Glomerular endothelial cell (primary cell): Measurements from ENCODE around the gene SLC13A5. TPM values are rescaled to one million over a fixed set of nuclear protein-coding genes. Genes with fewer than 3 reads are reported as not detected.

Experiments
- DNase-seq: peaks from one replicate; pipeline ENCODE4 v3.0.0-alpha.2; 2011; ENCODE audit warnings: low read depth, low spot score; ENCODE audit errors: extremely low read depth
- total RNA-seq: library from RNA; depleted of rRNA; stranded (reverse); fragments of >200 nt; gene quantifications from 2 replicates; pipeline ENCODE4 v1.2.3, GENCODE V29; 2015

Gene SLC13A5
- total RNA-seq, 1 donor from 2014 or later: not detected

DNA sequence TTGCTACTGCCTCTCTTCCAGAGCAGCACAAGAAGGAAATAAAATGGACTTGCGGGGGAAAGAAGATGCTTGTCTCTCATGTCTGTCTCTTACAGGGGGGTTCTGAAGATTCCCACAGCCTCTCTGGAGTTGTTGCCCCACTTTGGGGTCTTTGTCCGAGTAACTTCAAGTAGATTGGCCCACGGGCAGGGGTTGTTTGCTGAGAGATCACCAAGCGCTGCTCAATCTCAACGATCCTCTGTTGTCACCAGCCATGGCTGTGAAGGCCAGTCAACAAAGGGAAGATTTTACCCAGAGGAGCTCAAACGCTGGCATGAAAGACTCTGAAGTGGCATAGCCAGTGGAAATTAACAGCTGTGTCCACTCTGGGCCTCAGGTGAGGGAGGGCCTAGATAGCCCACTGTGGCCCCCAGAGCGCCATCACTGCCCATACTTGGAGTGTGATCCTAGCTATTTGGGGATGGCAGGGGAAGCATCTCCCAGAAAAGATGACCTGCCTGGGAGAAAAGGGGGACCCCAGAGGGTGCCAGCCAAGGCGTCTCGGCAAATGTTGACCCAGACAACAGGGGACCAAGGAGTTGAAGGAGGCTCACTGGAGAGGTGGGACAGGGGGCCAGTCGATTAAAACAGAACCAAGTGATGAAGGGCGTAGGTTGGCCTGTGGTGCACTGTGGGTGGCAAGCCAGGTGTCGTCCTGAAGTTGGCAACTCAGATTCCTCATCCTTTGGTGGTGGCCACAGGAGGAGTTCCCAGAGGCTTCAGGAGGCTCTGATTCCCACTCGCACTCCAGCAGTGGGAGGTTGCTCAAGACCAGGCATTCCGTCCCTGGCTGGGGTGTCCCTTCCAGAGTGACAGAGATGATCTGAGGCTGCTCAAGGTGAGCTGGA, 28.0 kb downstream of the SLC13A5 start:
- no peak for DNase-seq

DNA sequence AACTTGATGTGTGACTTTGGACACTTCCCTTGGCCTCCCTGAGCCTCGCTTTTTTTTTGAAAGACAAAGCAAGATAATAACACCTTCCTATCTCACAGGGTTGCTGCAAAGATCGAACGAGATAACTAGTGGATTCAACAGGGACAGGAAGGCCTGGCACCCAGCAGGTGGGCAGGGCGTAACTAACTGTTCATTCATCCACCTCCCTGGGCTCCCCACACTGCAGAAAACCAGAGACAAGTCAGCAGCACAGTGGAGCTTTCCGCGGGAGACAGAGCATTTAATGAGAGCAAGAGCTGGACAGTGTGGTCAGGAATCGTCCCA, 28.7 kb downstream of the SLC13A5 start:
- no peak for DNase-seq

DNA sequence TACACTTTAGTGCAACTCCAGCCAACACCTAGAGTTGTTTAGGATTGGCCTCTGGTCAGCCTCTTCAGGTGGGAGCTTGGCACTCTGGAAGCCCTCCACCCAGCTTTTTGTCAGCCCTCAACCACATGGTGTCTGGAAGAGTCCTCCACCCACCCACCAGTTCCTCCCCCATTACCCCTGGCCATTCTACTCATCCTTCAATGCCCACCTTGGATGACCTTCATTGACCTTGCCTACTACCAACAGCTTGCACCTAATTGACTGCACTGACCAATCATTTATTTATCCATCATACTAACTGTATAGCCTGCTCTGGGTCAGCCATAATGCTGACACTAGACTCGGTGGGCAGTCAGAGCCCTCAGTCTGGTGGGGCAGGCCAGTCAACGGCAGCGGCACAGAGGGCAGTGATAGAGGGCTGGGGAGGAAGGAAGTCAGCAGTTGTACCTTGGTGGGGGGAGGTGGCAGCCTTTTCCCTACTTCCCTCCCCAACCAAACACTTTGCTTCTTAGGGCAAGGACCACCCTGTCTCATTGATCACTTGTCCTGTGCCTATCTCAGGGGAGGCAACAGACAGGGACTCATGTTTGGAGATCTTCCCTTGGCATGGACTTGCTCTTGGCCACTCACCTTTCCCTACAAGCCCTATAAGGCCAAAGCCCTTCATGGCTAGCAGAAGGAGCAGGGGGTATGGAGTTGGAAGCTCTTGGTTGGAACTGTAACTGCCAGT, 29.3 kb downstream of the SLC13A5 start:
- DNase-seq: no peak

DNA sequence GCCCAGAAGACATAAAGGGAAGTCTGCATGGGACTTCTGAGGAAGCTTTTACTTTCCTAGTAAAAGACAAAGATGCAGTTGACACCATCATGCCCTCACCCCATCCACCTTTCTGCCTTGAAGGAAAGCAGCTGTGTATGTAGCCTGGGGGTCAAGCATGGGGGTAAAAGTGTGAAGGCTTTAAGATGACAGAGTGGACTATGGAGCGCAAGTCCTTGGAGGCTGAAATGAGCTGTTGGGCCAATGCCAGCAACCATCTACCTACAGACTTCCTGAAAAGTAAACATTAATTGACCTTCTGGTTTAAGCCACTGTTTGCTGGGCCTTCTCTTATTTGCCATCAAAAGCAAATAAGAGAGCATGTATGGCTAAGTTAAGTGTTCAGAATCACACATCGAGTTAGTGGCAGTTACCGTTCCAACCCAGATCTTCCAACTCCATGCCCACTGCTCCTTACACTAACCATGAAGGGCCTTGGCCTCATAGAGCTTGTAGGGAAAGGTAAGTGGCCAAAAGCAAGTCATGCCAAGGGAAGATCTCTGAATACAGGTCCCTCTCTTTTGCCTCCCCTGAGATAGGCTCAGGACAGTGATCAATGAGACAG, 30.0 kb downstream of the SLC13A5 start:
- no peak for DNase-seq

DNA sequence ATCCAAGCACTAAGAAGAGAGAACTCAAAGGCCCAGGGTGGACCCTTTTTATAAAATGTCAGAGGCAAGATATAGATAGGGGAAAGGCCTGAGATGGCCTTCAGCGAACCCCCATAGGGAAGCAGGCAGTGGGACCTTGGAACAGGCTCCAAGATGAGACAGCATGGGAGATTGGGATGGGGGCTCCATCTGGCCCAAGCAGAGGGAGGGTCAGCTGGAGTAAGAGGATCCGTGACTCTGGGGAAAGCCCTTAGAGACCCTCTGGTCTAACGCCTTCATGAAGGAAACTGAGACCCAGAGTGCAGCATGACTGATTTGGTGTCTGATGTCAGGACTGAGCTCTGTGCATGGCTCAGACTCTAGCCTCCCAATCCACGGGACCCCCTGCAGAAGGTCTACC, 30.8 kb downstream of the SLC13A5 start:
- DNase-seq: no peak

DNA sequence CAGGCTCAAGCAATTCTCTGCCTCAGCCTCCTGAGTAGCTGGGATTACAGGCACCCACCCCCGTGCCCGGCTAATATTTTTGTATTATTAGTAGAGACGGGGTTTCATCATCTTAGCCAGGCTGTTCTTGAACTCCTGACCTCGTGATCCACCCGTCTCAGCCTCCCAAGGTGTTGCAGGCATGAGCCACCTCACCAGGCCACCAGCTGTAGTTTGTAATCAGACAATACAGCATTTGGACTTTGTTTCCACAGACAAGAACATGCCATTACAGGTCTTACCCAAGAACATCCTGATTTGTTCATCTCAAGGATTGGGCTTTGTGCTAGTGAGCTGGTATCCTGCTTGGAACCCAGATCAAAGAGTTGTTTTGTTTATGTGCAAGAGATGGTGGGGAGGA, 31.5 kb downstream of the SLC13A5 start:
- no peak for DNase-seq

DNA sequence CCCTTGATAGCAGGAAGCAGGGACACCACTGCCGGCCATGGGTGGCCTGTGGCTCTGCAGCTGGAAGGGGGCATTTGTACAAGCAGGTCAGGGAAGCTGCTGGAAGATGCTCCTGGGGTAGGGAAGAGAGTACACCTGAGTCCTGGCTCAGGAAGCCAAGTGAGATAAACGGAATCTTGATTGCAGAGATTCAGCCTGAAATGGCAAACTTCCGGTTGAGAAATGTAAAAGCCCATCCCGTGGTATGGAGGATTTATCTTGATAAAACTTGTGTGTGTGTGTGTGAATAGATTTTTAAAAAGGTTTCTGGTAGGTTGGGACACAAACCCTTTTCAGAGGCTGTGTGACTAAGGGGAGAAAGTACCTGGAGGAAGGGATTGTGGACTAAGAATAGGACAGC, 32.0 kb downstream of the SLC13A5 start:
- DNase-seq: no peak

DNA sequence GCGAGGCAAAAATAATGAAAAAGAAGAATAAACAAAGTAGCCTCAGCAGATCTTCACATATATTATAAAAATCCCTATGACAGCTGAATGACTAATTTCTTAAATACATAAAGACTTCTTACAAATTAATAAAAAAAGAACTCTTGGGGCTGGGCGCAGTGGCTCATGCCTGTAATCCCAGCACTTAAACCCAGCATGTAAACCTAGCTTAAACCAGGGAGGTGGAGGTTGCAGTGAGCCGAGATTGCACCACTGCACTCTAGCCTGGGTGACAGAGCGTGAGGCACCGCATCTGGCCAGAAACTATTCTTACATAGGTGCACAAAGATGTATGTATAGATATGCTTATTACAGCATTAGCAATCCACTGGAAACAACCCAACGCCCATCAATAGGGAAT, 33.9 kb downstream of the SLC13A5 start:
- no peak for DNase-seq

DNA sequence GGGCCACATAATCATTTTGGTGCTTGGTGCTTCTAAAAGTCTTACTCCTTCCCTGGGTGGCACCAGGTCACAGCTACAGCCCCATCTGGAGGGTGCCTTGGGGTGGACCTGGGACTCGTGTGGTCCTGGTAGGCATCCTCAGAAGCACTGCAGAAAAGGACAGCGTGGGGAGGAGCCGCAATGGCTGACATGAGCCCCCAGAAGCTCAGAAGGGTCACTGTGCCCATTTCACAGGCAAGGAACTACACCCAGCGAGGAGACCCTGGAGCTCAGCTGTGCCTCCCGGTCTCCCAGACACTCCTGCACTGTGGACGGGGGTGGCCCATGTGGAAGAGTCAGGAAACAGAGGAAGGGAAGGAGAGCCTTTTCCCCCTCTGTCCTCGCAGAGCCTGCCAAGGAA, 35.2 kb downstream of the SLC13A5 start:
- DNase-seq: no peak

DNA sequence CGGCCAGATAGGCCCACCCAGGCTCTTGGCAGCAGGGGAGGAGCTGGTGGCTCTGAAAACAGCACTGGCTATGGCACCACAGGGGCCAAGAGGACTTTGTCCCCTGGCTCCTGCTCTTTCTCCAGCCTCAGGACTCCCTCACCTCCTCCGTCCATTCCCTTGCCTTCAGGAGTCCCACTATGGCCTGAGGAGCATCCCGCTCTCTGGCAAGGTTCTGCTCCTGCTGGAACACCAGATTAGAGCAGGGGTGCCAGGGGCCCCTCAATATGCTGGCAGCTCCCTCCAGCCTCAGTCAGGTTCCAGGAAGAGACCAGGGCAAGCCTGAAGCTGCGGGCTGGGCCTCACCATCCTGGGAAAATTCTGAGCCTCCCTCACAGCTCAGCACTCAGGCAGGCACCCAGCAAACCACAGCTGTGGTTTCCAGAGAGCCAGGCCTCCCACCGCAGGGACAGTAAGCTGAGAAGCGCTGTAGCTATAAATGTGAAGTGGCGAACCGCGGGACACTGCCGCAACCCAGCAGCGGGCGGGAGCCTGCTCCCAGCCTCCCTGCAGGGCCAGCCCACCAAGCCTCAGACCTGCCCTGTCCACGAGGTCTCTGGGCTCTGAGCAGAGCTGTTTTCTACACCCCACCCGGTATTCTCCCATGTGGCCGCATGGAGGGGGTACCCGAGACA, 35.9 kb downstream of the SLC13A5 start:
- no peak for DNase-seq

DNA sequence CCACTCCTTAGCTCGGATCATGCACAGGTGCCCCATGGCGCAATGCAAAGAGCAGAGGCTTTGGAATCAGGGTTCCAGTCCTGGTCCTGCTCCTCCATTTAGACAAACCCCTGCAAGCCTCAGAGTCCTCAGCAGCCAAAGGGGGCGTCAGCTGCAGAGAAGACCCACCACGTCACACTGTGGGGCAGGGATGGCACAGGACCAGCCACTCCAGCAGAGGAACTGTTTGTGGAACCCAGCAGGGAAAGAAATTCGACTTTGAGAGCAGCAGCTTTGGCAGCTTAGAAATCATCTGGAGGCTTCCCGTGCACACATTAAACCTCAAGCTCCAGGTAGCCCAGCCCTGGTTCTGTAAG, 36.4 kb downstream of the SLC13A5 start:
- no peak for DNase-seq

DNA sequence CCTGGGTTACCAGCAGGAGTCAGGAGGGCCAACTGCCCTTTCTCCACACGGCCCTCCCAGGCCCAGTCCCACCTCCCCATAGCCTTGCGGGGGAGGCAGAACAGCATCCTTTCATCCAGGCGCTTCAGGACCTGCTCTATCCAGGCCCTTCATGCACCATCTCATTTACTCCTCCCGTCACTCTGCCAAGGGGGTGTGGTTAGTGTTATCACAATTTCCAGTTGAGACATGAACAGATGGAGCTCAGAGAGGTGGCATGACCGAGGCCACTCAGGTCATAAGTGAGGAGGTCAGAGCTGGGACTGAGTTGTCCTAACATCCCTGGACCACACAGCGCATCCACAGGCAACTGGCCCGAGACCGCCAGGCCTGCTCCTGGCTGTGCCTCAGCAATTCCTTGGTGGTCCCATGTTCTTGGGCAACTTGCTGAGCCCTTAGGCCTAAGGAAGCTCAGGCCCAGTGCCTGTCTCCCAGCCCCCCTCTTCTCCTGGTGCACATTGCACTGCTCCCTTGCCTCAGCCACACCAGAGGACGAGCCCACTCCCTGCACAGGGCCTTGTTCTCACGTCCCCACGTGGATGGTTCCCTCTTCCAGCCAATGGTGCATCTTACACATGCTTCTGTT, 37.9 kb downstream of the SLC13A5 start:
- DNase-seq: no peak

DNA sequence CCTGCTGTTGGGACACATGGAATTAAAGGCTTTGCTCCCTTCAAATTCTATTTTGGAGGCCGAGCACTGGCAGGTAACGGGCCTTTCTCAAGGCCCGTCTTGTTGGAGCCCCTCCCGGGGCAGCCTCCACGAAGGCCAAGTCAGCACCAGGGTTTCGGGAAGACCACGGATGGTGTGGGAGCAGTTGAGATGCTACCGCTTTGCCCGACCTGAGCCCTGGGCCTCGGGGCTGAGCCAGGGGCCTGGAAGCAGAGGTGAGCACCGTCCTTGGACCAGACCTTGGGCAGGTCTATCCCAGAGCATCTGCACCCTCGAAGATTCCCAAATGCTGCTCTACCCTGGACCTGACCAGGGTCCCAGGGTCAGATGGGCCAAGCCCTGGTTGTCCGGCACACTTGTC, 38.6 kb downstream of the SLC13A5 start:
- no peak for DNase-seq

DNA sequence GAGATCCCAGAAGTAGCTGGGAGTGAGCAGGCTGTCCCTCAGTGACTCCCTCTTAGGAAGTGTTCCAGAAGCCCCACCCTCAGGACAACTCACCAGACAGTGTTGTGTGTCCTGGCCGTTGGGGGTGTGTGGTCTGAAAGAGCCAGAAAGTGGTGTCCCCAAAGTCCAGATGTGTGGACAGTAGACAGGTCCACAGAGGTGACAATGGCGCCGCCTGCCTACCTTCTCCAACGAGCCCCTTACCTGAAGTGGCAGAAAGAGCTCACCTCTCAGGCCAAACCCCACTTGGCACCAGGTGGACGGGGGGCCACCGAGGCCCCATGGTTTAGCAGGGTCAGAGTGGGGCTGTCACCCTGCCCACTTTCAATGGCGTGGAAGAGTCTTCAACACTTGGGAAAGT, 41.7 kb downstream of the SLC13A5 start:
- no peak for DNase-seq

DNA sequence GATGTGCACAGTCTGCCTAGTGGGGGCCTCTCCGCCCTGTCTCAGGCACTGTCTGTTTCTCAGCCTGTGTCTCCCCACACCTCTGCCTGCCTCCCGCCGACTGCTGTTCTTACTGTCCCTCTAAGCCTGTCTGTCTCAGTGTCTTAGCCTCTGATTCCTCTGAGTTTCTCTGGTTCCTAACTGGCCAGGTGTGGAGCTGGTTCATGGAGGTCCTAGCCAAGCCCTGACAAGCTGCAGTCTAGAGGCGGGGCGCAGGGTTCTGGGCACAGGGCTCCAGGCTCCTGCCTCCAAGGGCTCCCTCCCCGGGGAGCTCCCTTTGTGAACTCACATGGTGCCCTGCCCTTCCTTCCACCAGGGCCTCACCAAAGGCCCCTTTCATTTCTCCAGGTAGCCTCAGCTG, 42.2 kb downstream of the SLC13A5 start:
- no peak for DNase-seq

DNA sequence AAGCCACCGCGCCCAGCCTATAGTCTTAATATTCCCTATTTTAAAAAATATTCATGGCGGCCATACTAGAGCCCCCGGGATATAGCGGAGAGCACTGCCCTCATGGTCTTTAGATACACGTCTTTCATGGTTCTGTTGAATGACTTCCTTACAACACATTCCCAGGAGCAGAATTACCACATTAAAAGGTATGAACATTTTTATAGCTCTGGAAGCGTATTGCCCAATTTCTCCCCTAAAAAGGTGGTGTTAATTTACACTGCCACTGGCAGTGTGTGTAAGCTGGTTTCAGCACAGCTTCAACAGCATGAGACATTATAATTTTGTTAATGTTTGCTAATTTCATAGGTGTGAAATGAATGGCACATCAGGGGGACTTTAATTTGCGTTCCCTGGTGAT, 42.6 kb downstream of the SLC13A5 start:
- DNase-seq: no peak

DNA sequence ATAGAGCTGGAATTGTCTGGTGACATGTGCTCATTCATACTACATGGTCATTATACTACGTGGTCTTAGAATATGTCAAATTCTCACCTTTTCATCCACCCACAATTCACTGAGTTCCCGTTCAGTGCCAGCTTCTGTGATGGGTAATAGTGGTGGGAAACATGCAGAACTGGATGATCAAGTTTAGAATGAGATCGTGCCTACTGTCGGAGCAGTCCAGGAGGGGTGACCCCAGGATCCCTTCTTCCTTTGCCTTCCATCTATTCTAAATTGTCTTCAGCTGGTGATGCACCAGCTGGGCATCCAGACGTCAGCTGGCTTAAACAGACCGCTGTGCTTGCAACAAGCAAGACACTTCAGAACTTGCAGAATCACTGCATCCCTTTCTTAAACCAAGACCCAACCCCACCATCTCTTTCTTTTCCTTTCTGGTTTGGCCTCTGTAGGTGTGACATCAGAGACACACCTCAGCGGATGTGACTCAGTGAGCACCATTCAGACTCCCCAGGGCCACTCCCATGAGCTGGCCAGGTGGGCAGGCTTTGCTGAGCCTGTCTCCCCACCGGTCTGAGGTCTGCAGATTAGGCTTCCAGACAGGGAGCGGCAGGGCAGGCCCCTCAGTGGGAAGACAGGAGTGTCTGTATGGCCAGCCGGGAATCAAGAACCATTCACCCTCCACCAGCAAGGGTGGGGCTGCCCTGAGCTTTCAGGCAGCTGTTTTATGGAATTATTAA, 43.5 kb downstream of the SLC13A5 start:
- no peak for DNase-seq

DNA sequence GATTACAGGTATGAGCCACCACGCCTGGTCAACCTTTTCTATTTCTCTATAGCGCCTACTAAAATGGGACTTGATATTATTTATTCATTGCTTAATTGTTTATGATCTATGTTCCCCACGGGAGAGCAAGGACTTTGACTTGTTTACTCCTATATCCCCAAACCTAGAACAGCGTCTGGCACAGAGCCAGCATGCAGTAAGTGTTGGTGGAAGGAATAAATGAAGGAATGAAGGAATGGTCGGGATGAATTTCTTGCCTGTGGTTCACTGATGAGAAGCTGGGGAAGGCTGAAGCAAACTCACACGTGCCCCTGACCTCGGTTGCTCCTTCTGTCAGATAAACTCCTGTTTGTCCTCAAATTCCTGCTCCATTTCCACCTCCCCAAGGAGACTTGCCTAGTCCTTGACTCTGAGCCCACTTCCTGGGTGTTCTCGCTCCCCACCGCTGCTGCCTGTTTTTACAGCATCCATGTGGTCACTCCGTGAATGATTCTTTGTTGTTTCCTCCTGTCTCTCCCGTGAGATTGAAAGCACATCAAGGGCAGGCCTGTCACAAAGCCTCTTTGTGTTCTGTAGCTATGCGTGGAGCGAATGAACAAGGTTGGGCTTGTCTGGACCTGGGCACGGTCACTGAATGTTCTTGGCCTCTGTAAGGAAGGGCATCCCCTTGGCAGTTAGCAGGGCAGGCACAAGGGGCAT, 44.3 kb downstream of the SLC13A5 start:
- DNase-seq: no peak

DNA sequence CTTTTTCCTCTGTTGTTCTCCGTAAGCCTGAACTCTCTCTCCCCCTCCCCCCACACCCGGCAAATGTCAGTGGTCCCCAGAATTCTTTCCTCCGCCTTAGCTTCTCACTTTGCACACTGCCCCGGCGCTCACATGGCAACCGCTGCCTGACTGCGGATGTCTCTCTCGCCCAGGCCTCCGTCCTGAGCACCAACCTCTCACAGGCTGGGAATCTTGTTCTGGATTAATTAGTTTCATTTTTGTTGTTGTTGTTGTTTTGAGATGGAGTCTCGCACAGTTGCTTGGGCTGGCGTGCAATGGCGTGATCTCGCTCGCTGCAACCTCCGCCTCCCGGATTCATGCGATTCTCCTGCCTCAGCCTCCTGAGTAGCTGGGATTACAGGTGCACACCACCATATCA, 45.0 kb downstream of the SLC13A5 start:
- DNase-seq: no peak

DNA sequence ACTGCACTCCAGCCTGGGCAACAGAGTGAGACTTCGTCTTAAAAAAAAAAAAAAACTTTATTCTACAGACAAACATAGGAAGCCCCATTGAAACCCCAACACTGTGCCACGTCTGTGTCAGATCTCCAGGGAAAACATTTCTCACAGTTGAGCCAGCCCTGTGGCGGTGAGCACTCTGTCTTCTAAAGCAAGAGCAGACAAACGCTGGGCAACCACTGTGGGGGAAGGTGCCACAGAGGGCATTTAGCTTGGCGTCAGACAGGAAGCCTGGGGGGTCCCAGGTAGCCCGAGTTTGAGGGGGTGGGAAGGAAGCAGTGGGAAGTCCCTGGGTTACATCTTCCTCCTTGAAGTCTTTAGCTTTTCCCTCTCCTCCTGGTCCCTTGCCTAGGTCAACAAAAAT, 45.7 kb downstream of the SLC13A5 start:
- DNase-seq: no peak
